HEK293 (cell line): Measurements from ENCODE around the gene SLC8A2.

Experiments
- CTCF ChIA-PET: fragments of 350-600 bp; formaldehyde crosslinking; extraction: SDS; loops from one replicate; lab custom pipeline; 2021; ENCODE audit warnings: antibody characterized with exemption; lab: Yijun Ruan, JAX
- POLR2A ChIA-PET: fragments of 300-600 bp; formaldehyde crosslinking; extraction: SDS; loops from one replicate; lab custom pipeline; 2020; ENCODE audit warnings: antibody characterized with exemption, inconsistent platforms; lab: Yijun Ruan, JAX
- H3K27ac ChIP-seq: fragments of 200-500 bp; sonication (Bioruptor generic); 2 replicates; pipeline ENCODE4 v1.5.1; 2014; ENCODE audit warnings: low read depth, low read length, control low read depth, inconsistent platforms; ENCODE audit errors: extremely low read depth
- H3K36me3 ChIP-seq, 2 experiments: fragments of 200-500 bp in 1 of 2; sonication (Bioruptor generic) in 1 of 2; 1 replicate in 1 of 2; 2 replicates in 1 of 2; pipeline ENCODE4 v1.5.1; 2014 to 2017; ENCODE audit warnings: inconsistent platforms in 2 of 2, low read length in 2 of 2; ENCODE audit not compliant: control insufficient read depth in 2 of 2, insufficient read depth in 1 of 2
- H3K4me1 ChIP-seq: fragments of 200-500 bp; sonication (Bioruptor generic); 2 replicates; pipeline ENCODE4 v1.5.1; 2014; ENCODE audit warnings: mild to moderate bottlenecking, low read length, inconsistent platforms; ENCODE audit not compliant: control insufficient read depth, insufficient read depth
- H3K4me3 ChIP-seq: 2 replicates; pipeline ENCODE4 v1.5.1; 2011; ENCODE audit warnings: low read depth, mild to moderate bottlenecking, control low read depth, low read length, moderate library complexity
- H3K9me3 ChIP-seq: fragments of 200-500 bp; sonication (Bioruptor generic); 2 replicates; pipeline ENCODE4 v1.5.1; 2014; ENCODE audit warnings: low read depth, low read length, inconsistent platforms; ENCODE audit not compliant: control insufficient read depth, insufficient read depth
- EGR2 ChIP-seq: fragments of 450-650 bp; formaldehyde crosslinking; IDR thresholded peaks from 2 replicates; pipeline ENCODE4 v1.5.1; 2016; ENCODE audit warnings: low read depth, missing biosample characterization, missing genetic modification characterization
- GLIS2 ChIP-seq: fragments of 450-650 bp; formaldehyde crosslinking; IDR thresholded peaks from 2 replicates; pipeline ENCODE4 v1.5.1; 2016; ENCODE audit warnings: missing biosample characterization, missing genetic modification characterization
- PRDM1 ChIP-seq: fragments of 450-650 bp; formaldehyde crosslinking; IDR thresholded peaks from 2 replicates; pipeline ENCODE4; 2016; ENCODE audit warnings: missing biosample characterization, missing genetic modification characterization
- RBAK ChIP-seq: fragments of 450-650 bp; formaldehyde crosslinking; IDR thresholded peaks from 2 replicates; pipeline ENCODE4 v1.5.1; 2016; ENCODE audit warnings: missing biosample characterization, missing genetic modification characterization
- ZFHX2 ChIP-seq: fragments of 450-650 bp; formaldehyde crosslinking; conservative IDR thresholded peaks from 2 replicates; pipeline ENCODE4 v1.5.1; 2016; ENCODE audit warnings: missing biosample characterization, missing genetic modification characterization
- ZIC2 ChIP-seq: fragments of 450-650 bp; formaldehyde crosslinking; IDR thresholded peaks from 2 replicates; pipeline ENCODE4 v1.5.1; 2016; ENCODE audit warnings: missing biosample characterization, missing genetic modification characterization
- ZNF121 ChIP-seq: fragments of 450-650 bp; formaldehyde crosslinking; IDR thresholded peaks from 2 replicates; pipeline ENCODE4 v1.5.1; 2016; ENCODE audit warnings: missing biosample characterization, missing genetic modification characterization
- ZNF19 ChIP-seq: fragments of 450-650 bp; formaldehyde crosslinking; IDR thresholded peaks from 2 replicates; pipeline ENCODE4; 2016; ENCODE audit warnings: missing biosample characterization, missing genetic modification characterization, low read depth
- ZNF335 ChIP-seq: fragments of 450-650 bp; formaldehyde crosslinking; conservative IDR thresholded peaks from 2 replicates; pipeline ENCODE4 v1.5.1; 2016; ENCODE audit warnings: missing biosample characterization, missing genetic modification characterization
- ZNF629 ChIP-seq: fragments of 450-650 bp; formaldehyde crosslinking; IDR thresholded peaks from 2 replicates; pipeline ENCODE4 v1.5.1; 2017; ENCODE audit warnings: missing biosample characterization, missing genetic modification characterization
- ZNF792 ChIP-seq: fragments of 450-650 bp; formaldehyde crosslinking; IDR thresholded peaks from 2 replicates; pipeline ENCODE4 v1.5.1; 2016; ENCODE audit warnings: missing biosample characterization, missing genetic modification characterization
- TF ChIP-seq, protein P1 (sequence below): fragments of 450-650 bp; formaldehyde crosslinking; IDR thresholded peaks from 2 replicates; pipeline ENCODE4 v1.5.1; 2016; ENCODE audit warnings: missing biosample characterization, missing genetic modification characterization
- TF ChIP-seq, protein P2 (sequence below): fragments of 450-650 bp; formaldehyde crosslinking; IDR thresholded peaks from 2 replicates; pipeline ENCODE4 v1.5.1; 2017; ENCODE audit warnings: missing biosample characterization, missing genetic modification characterization
- TF ChIP-seq, protein P3 (sequence below): fragments of 450-650 bp; formaldehyde crosslinking; IDR thresholded peaks from 2 replicates; pipeline ENCODE4 v1.5.1; 2016; ENCODE audit warnings: missing biosample characterization, missing genetic modification characterization
- TF ChIP-seq, protein P4 (sequence below): fragments of 450-650 bp; formaldehyde crosslinking; IDR thresholded peaks from 2 replicates; pipeline ENCODE4 v1.5.1; 2017; ENCODE audit warnings: missing biosample characterization, missing genetic modification characterization
- TF ChIP-seq, protein P5 (sequence below): fragments of 450-650 bp; formaldehyde crosslinking; IDR thresholded peaks from 2 replicates; pipeline ENCODE4 v1.5.1; 2016; ENCODE audit warnings: missing biosample characterization, missing genetic modification characterization
- TF ChIP-seq, protein P6 (sequence below): fragments of 450-650 bp; formaldehyde crosslinking; IDR thresholded peaks from 2 replicates; pipeline ENCODE4 v1.5.1; 2016; ENCODE audit warnings: missing biosample characterization, missing genetic modification characterization

The SLC8A2 gene

DNA sequence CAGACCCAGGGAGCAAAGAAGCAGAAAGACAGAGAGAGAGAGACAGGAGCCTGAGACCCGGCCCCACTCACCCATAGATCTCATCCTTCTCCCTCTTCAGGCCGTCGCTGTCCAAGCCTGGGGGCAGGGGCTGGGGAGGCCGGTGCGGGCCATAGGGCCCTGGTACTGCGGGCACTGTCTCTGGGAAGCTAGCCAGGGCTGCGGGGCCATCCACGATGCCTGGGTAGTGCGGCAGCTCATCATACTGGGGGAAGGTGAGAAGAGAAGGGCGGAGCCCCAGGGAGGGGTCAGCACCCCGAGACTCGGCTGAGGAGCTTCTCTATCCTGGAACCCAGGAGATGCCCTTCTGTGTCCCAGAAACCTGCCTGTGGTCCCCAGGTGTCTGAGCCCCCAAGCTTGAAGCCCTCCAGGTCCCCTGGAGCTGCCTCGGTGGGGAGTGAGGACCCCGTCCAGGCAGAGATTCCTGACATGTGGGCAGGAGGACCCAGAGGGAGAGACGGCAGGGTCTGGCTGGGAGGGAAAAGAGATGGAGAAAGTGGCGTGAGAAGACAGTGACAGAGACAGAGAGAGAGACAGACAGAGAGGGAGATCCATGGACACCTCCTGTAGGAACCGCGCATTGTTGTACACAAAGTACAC, 54.5 kb downstream of the SLC8A2 start:
- ChIA-PET CTCF (interaction anchor here (1.1 to 2.6 kb wide), 3 partner anchors 11 to 26 kb away, joined by 4 to 13 read pairs (median 7); no protein-coding TSS in a partner anchor), POLR2A (interaction anchor here (0.5 kb wide), 1 partner anchor 138 kb away, joined by 3 read pairs; no protein-coding TSS in a partner anchor)

DNA sequence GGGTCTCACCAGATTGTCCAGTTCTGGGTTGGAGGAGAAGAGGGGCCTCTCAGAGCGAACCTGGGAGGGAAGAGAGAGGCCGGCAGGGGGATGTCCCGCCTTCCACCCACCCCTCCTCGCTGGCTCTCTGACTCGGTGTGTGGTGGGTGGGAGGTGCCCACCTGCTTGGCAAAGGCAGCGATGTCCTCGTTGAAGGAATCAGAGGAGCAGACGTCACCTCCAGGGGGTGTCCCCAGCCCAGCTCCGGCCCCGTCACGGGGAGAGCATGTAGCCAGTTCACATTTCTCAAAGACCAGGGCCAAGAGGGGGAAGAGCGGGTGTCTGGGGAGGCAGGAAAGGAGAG, 55.1 kb downstream of the SLC8A2 start:
- Histone ChIP-seq H3K27ac (no peak overlapping the region), H3K9me3 (no peaks in the 10 kb centered on the region), H3K4me1 (peaks cover 6% of the 10 kb centered on the region), H3K36me3 (peaks cover 0 to 7% of the 10 kb centered on the region in 2 experiments; a peak in 2 of 3 replicates), H3K4me3 (no peak overlapping the region)
- CTCF ChIA-PET = interaction anchor here (1.1 to 2.6 kb wide), 4 partner anchors 11 to 25 kb away, joined by 4 to 13 read pairs (median 7); no protein-coding TSS in a partner anchor
- TF ChIP-seq ZNF19 (tag by site-specific recombination) = no peak
- TF ChIP-seq ZFHX2 (tag by site-specific recombination) = peak; percentile 79
- TF ChIP-seq EGR2 (tag by site-specific recombination) = peak; percentile 71
- TF ChIP-seq ZNF792 = no peak
- no peak for TF ChIP-seq ZIC2
- TF ChIP-seq, protein P1, sequence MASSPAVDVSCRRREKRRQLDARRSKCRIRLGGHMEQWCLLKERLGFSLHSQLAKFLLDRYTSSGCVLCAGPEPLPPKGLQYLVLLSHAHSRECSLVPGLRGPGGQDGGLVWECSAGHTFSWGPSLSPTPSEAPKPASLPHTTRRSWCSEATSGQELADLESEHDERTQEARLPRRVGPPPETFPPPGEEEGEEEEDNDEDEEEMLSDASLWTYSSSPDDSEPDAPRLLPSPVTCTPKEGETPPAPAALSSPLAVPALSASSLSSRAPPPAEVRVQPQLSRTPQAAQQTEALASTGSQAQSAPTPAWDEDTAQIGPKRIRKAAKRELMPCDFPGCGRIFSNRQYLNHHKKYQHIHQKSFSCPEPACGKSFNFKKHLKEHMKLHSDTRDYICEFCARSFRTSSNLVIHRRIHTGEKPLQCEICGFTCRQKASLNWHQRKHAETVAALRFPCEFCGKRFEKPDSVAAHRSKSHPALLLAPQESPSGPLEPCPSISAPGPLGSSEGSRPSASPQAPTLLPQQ = no peak
- no peak for TF ChIP-seq ZNF121 (tag by site-specific recombination)
- TF ChIP-seq, protein P2, sequence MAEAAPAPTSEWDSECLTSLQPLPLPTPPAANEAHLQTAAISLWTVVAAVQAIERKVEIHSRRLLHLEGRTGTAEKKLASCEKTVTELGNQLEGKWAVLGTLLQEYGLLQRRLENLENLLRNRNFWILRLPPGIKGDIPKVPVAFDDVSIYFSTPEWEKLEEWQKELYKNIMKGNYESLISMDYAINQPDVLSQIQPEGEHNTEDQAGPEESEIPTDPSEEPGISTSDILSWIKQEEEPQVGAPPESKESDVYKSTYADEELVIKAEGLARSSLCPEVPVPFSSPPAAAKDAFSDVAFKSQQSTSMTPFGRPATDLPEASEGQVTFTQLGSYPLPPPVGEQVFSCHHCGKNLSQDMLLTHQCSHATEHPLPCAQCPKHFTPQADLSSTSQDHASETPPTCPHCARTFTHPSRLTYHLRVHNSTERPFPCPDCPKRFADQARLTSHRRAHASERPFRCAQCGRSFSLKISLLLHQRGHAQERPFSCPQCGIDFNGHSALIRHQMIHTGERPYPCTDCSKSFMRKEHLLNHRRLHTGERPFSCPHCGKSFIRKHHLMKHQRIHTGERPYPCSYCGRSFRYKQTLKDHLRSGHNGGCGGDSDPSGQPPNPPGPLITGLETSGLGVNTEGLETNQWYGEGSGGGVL (tag by site-specific recombination) = peak; percentile 39; the same call in 1 of the 2 replicates
- TF ChIP-seq, protein P3, sequence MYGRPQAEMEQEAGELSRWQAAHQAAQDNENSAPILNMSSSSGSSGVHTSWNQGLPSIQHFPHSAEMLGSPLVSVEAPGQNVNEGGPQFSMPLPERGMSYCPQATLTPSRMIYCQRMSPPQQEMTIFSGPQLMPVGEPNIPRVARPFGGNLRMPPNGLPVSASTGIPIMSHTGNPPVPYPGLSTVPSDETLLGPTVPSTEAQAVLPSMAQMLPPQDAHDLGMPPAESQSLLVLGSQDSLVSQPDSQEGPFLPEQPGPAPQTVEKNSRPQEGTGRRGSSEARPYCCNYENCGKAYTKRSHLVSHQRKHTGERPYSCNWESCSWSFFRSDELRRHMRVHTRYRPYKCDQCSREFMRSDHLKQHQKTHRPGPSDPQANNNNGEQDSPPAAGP (tag by site-specific recombination) = no peak
- no peak for TF ChIP-seq ZNF629 (tag by site-specific recombination)
- POLR2A ChIA-PET = no interaction called here

More for the DNA sequence above, 54.5 kb downstream of the SLC8A2 start:
- H3K27ac ChIP-seq = no peak overlapping the region
- H3K9me3 ChIP-seq = no peaks in the 10 kb centered on the region
- H3K36me3 ChIP-seq = peaks cover 0 to 7% of the 10 kb centered on the region in 2 experiments; a peak in 2 of 3 replicates
- TF ChIP-seq, protein P4, sequence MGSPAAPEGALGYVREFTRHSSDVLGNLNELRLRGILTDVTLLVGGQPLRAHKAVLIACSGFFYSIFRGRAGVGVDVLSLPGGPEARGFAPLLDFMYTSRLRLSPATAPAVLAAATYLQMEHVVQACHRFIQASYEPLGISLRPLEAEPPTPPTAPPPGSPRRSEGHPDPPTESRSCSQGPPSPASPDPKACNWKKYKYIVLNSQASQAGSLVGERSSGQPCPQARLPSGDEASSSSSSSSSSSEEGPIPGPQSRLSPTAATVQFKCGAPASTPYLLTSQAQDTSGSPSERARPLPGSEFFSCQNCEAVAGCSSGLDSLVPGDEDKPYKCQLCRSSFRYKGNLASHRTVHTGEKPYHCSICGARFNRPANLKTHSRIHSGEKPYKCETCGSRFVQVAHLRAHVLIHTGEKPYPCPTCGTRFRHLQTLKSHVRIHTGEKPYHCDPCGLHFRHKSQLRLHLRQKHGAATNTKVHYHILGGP (tag by site-specific recombination) = no peak
- TF ChIP-seq GLIS2 (tag by site-specific recombination) (0 out of 2 replicates have a peak, but pooled peaks have one; percentile 21), RBAK (no peak), PRDM1 (tag by site-specific recombination) (peak; percentile 74), ZNF335 (peak; percentile 50; the same call in 1 of the 2 replicates)
- TF ChIP-seq, protein P5, sequence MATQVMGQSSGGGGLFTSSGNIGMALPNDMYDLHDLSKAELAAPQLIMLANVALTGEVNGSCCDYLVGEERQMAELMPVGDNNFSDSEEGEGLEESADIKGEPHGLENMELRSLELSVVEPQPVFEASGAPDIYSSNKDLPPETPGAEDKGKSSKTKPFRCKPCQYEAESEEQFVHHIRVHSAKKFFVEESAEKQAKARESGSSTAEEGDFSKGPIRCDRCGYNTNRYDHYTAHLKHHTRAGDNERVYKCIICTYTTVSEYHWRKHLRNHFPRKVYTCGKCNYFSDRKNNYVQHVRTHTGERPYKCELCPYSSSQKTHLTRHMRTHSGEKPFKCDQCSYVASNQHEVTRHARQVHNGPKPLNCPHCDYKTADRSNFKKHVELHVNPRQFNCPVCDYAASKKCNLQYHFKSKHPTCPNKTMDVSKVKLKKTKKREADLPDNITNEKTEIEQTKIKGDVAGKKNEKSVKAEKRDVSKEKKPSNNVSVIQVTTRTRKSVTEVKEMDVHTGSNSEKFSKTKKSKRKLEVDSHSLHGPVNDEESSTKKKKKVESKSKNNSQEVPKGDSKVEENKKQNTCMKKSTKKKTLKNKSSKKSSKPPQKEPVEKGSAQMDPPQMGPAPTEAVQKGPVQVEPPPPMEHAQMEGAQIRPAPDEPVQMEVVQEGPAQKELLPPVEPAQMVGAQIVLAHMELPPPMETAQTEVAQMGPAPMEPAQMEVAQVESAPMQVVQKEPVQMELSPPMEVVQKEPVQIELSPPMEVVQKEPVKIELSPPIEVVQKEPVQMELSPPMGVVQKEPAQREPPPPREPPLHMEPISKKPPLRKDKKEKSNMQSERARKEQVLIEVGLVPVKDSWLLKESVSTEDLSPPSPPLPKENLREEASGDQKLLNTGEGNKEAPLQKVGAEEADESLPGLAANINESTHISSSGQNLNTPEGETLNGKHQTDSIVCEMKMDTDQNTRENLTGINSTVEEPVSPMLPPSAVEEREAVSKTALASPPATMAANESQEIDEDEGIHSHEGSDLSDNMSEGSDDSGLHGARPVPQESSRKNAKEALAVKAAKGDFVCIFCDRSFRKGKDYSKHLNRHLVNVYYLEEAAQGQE (tag by site-specific recombination) = peak; percentile 60
- TF ChIP-seq, protein P6, sequence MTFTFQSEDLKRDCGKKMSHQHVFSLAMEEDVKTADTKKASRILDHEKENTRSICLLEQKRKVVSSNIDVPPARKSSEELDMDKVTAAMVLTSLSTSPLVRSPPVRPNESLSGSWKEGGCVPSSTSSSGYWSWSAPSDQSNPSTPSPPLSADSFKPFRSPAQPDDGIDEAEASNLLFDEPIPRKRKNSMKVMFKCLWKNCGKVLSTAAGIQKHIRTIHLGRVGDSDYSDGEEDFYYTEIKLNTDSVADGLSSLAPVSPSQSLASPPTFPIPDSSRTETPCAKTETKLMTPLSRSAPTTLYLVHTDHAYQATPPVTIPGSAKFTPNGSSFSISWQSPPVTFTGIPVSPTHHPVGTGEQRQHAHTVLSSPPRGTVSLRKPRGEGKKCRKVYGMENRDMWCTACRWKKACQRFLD = no peak
- H3K4me1 ChIP-seq = peaks cover 6% of the 10 kb centered on the region
- H3K4me3 ChIP-seq = no peak overlapping the region
